Endothelial cell of umbilical vein (primary cell): ENCODE measurements around the gene PIRT. TPM values are rescaled to one million over a fixed set of nuclear protein-coding genes. Genes with fewer than 3 reads are reported as not detected.

ENCODE experiments used
- BruUV-seq: library from RNA; stranded (reverse); fragments of 400-500 nt; replicated peaks from 2 replicates; lab custom pipeline; 2021; lab: Mats Ljungman, UMichigan
- CTCF ChIA-PET: fragments of 300-600, 350-600 bp; sonication (Branson Sonifier 250); formaldehyde crosslinking; loops from one replicate; lab custom pipeline; 2021; ENCODE audit warnings: antibody characterized with exemption, inconsistent platforms; lab: Charles Lee
- POLR2A ChIA-PET: fragments of 300-600, 350-600 bp; sonication (Branson Sonifier 250); formaldehyde crosslinking; loops from one replicate; lab custom pipeline; 2021; ENCODE audit warnings: antibody characterized with exemption, inconsistent platforms; lab: Charles Lee
- DNase-seq: peaks from one replicate; pipeline ENCODE4 v3.0.0-alpha.2; 2011; ENCODE audit warnings: low read depth, low spot score
- FAIRE-seq: peaks from 2 replicates; lab custom pipeline; 2011; peaks lifted over from hg19 to GRCh38; lab: Jason Lieb, UNC
- H2AFZ ChIP-seq: 2 replicates; pipeline ENCODE4 v1.6.0; 2012; ENCODE audit warnings: low read depth, low read length, control low read depth, inconsistent platforms
- H3K27ac ChIP-seq: 2 replicates; pipeline ENCODE4 v1.5.1; 2011; ENCODE audit warnings: low read depth, mild to moderate bottlenecking, control low read depth, low read length, moderate library complexity; ENCODE audit not compliant: insufficient read depth
- H3K27me3 ChIP-seq, 2 experiments: 2 replicates each; pipeline versions ENCODE4 v1.6.0 to v1.6.1; 2011; ENCODE audit warnings: low read length in 2 of 2, mixed read lengths in 1 of 2; ENCODE audit not compliant: control insufficient read depth in 2 of 2, insufficient read depth in 2 of 2
- H3K36me3 ChIP-seq, 2 experiments: 2 replicates in 1 of 2; 3 replicates in 1 of 2; pipeline ENCODE4 v1.5.1; 2011; ENCODE audit warnings: low read length in 2 of 2, mild to moderate bottlenecking in 1 of 2, moderate library complexity in 1 of 2; ENCODE audit not compliant: control insufficient read depth in 2 of 2, insufficient read depth in 2 of 2; ENCODE audit errors: extremely low read depth in 1 of 2
- H3K4me1 ChIP-seq: 3 replicates; pipeline ENCODE4 v1.5.1; 2011; ENCODE audit warnings: mild to moderate bottlenecking, low read length; ENCODE audit not compliant: control insufficient read depth, insufficient read depth; ENCODE audit errors: extremely low read depth
- H3K4me2 ChIP-seq: 2 replicates; pipeline ENCODE4 v1.6.1; 2011; ENCODE audit warnings: low read length, control low read depth, mixed read lengths; ENCODE audit not compliant: insufficient read depth
- H3K4me3 ChIP-seq, 3 experiments: fragments of 200-600 bp in 1 of 3; sonication (generic), shearing (Covaris generic) in 1 of 3; replicated peaks in 1 of 3; 2 replicates each; pipeline ENCODE4 v1.5.1; 2011 to 2016; ENCODE audit warnings: control low read depth in 3 of 3, low read length in 3 of 3, mild to moderate bottlenecking in 2 of 3, inconsistent platforms in 1 of 3, low read depth in 1 of 3, moderate library complexity in 1 of 3; ENCODE audit not compliant: insufficient read depth in 1 of 3
- H3K79me2 ChIP-seq: 2 replicates; pipeline ENCODE4 v1.6.0; 2012; ENCODE audit warnings: low read length, inconsistent platforms; ENCODE audit not compliant: control insufficient read depth, insufficient read depth
- H3K9ac ChIP-seq: replicated peaks from 2 replicates; pipeline ENCODE3; 2011; ENCODE audit warnings: low read length, control low read depth; ENCODE audit not compliant: insufficient read depth; ENCODE audit errors: extremely low read depth
- H3K9me1 ChIP-seq: replicated peaks from 3 replicates; pipeline ENCODE4 v1.6.0; 2011; ENCODE audit warnings: mild to moderate bottlenecking, low read length; ENCODE audit not compliant: control insufficient read depth, insufficient read depth; ENCODE audit errors: extremely low read depth
- H3K9me3 ChIP-seq: replicated peaks from 2 replicates; pipeline ENCODE4 v1.5.1; 2012; ENCODE audit warnings: low read length, inconsistent platforms; ENCODE audit not compliant: control insufficient read depth, insufficient read depth
- H4K20me1 ChIP-seq: replicated peaks from 2 replicates; pipeline ENCODE3; 2011; ENCODE audit warnings: mild to moderate bottlenecking, low read length; ENCODE audit not compliant: control insufficient read depth, insufficient read depth; ENCODE audit errors: extremely low read depth
- CTCF ChIP-seq, 2 donors: IDR thresholded peaks; 1 replicate in 1 of 2; 2 replicates in 1 of 2; pipeline ENCODE4 v1.5.1; 2011; ENCODE audit warnings: low read length in 2 of 2, mild to moderate bottlenecking in 2 of 2, moderate library complexity in 2 of 2, control low read depth in 1 of 2, inconsistent platforms in 1 of 2, low read depth in 1 of 2; ENCODE audit not compliant: insufficient read depth in 1 of 2; ENCODE audit errors: extremely low read depth in 1 of 2
- EZH2 ChIP-seq: IDR thresholded peaks from 2 replicates; pipeline ENCODE4 v1.6.1; 2012; ENCODE audit warnings: borderline replicate concordance, low read depth, mild to moderate bottlenecking, moderate library complexity, low read length, inconsistent platforms; ENCODE audit not compliant: severe bottlenecking
- FOS ChIP-seq: IDR thresholded peaks from 2 replicates; pipeline ENCODE4 v1.6.1; 2011; ENCODE audit warnings: mild to moderate bottlenecking, low read length, moderate library complexity, borderline replicate concordance; ENCODE audit not compliant: insufficient read depth
- GATA2 ChIP-seq: IDR thresholded peaks from 2 replicates; pipeline ENCODE4 v1.7.0; 2011; ENCODE audit warnings: low read depth, mild to moderate bottlenecking, moderate library complexity, mixed read lengths, low read length; ENCODE audit not compliant: insufficient read length, insufficient read depth
- JUN ChIP-seq: IDR thresholded peaks from 2 replicates; pipeline ENCODE4 v1.6.1; 2011; ENCODE audit warnings: borderline replicate concordance, low read depth; ENCODE audit not compliant: insufficient read length, insufficient read depth
- MAX ChIP-seq: IDR thresholded peaks from 2 replicates; pipeline ENCODE4 v1.6.1; 2011; ENCODE audit not compliant: insufficient read depth, insufficient read length
- MYC ChIP-seq: IDR thresholded peaks from one replicate; pipeline ENCODE4 v1.6.1; 2011; ENCODE audit warnings: mild to moderate bottlenecking, low read depth, low read length
- POLR2A ChIP-seq: IDR thresholded peaks from 2 replicates; pipeline ENCODE4 v1.6.1; 2012; ENCODE audit warnings: low read depth, mild to moderate bottlenecking, control low read depth, low read length
- dilution Hi-C: fragments of 300-500 bp; cut with MboI; formaldehyde crosslinking; loops from one replicate; pipeline ENCODE4 v1.15.0; 2019; ENCODE audit warnings: low sequenced_read_pairs; ENCODE audit not compliant: extremely low pct_ligation_motif_present
- intact Hi-C: fragments of 100-400 bp; cut with micrococcal nuclease; formaldehyde crosslinking; loops from one replicate; pipeline ENCODE4 v1.10.0; 2022
- polyA plus RNA-seq, 4 experiments: library from polyadenylated mRNA; depleted of rRNA in 3 of 4; stranded (reverse) in 3 of 4; unstranded in 1 of 4; fragments of >200 nt; gene quantifications; 2 replicates each; pipeline versions ENCODE4 v1.2.1 to v1.2.3, GENCODE V29; 2011 to 2012; ENCODE audit warnings: missing spikeins in 1 of 4
- total RNA-seq: library from RNA; stranded (reverse); gene quantifications from 2 replicates; pipeline ENCODE4 v1.2.3, GENCODE V29; 2021

The PIRT gene
- total and polyA plus RNA-seq, 2 donors (not counting 3 experiments of a cell fraction or from before 2014, with no cell fraction given), result not detected

- Histone ChIP-seq H3K27me3 (no peaks in the 10 kb centered on the region), H3K4me2 (no peak overlapping the region), H3K9me1 (no peaks in the 10 kb centered on the region), H3K9ac (no peak overlapping the region), H2AFZ (no peak overlapping the region), H3K27ac (no peak overlapping the region), H4K20me1 (no peaks in the 10 kb centered on the region), H3K9me3 (no peaks in the 10 kb centered on the region), H3K79me2 (no peaks in the 10 kb centered on the region), H3K4me3 (no peak overlapping the region), H3K36me3 (no peaks in the 10 kb centered on the region), H3K4me1 (no peaks in the 10 kb centered on the region)
- ChIA-PET POLR2A (no interaction called here), CTCF (no interaction called here)
- dilution Hi-C loops, result no loop called here
- no TSS peak for BruUV-seq
- no peak for DNase-seq
- FAIRE-seq, result no peak
- no peak for TF ChIP-seq MAX
- TF ChIP-seq EZH2, result no peak
- no peak for TF ChIP-seq POLR2A
- TF ChIP-seq GATA2, result no peak
- no peak for TF ChIP-seq CTCF (IDR thresholded peaks at IDR 0.05; ENCODE audit: extremely low read depth in 1 of 2, insufficient read depth in 1 of 2, low read depth in 1 of 2, low read length in 2 of 2)
- TF ChIP-seq FOS, result no peak
- no peak for TF ChIP-seq JUN
- no peak for TF ChIP-seq MYC
- intact Hi-C loops, result no loop called here
Measured at GRCh38 chr17:10779609-10780008, 58.3 kb downstream of the PIRT start.
